PC-3 (cell line): ENCODE results near the gene CTNNA3. TPM values are rescaled to one million over a fixed set of nuclear protein-coding genes. Genes with fewer than 3 reads are reported as not detected.

Source experiments
- ATAC-seq: fragments of 200-7000 bp; cut with Tn5 transposase; 2 replicates; pipeline ENCODE4 v1.9.1; 2020; ENCODE audit warnings: mild to moderate bottlenecking, moderate library complexity
- BruUV-seq: library from RNA; stranded (reverse); fragments of 400-500 nt; replicated peaks from 2 replicates; lab custom pipeline; 2021; lab: Mats Ljungman, UMichigan
- CTCF ChIA-PET: fragments of 300-600 bp; sonication (Branson Sonifier 250); formaldehyde crosslinking; loops from one replicate; lab custom pipeline; 2022; ENCODE audit warnings: antibody characterized with exemption; lab: Charles Lee
- POLR2A ChIA-PET: fragments of 300-600 bp; sonication (Branson Sonifier 250); formaldehyde crosslinking; loops from one replicate; lab custom pipeline; 2022; ENCODE audit warnings: antibody characterized with exemption; ENCODE audit not compliant: unreplicated experiment; lab: Charles Lee
- DNase-seq: peaks from one replicate; pipeline ENCODE4 v3.0.0-alpha.2; 2015
- H2AFZ ChIP-seq: fragments of 300-600 bp; sonication (generic); 2 replicates; pipeline ENCODE4 v1.6.0; 2016; ENCODE audit warnings: antibody characterized with exemption, low read length
- H3F3A ChIP-seq: fragments of 300-600 bp; sonication (generic); one replicate; pipeline ENCODE4 v1.6.0; 2017; ENCODE audit warnings: antibody characterized with exemption, low read length, control low read depth, mild to moderate bottlenecking; ENCODE audit not compliant: unreplicated experiment
- H3K27ac ChIP-seq: fragments of 300-600 bp; sonication (generic); 2 replicates; pipeline ENCODE4 v1.5.1; 2016; ENCODE audit warnings: mild to moderate bottlenecking, low read length
- H3K27me3 ChIP-seq: fragments of 300-600 bp; sonication (generic); 2 replicates; pipeline ENCODE4 v1.6.1; 2016; ENCODE audit warnings: low read length, mixed read lengths
- H3K36me3 ChIP-seq: fragments of 300-600 bp; sonication (generic); 2 replicates; pipeline ENCODE4 v1.6.1; 2016; ENCODE audit warnings: low read depth, mixed run types, low read length, mixed read lengths
- H3K4me1 ChIP-seq: fragments of 300-600 bp; sonication (generic); 2 replicates; pipeline ENCODE4 v1.5.1; 2016; ENCODE audit warnings: low read length; ENCODE audit not compliant: insufficient read depth
- H3K4me2 ChIP-seq: fragments of 300-600 bp; sonication (generic); 2 replicates; pipeline ENCODE4 v1.6.0; 2016; ENCODE audit warnings: low read length
- H3K4me3 ChIP-seq: fragments of 300-600 bp; sonication (generic); 2 replicates; pipeline ENCODE4 v1.5.1; 2016; ENCODE audit warnings: mild to moderate bottlenecking, low read length, mixed read lengths
- H3K79me2 ChIP-seq: fragments of 300-600 bp; sonication (generic); 2 replicates; pipeline ENCODE4 v1.6.1; 2017; ENCODE audit warnings: low read length, mixed read lengths
- H3K9ac ChIP-seq: fragments of 300-600 bp; sonication (generic); 2 replicates; pipeline ENCODE4 v1.6.0; 2016; ENCODE audit warnings: mild to moderate bottlenecking, low read length
- H3K9me2 ChIP-seq: fragments of 300-600 bp; sonication (generic); replicated peaks from 2 replicates; pipeline ENCODE4 v1.6.1; 2016; ENCODE audit warnings: mixed run types, low read length, mixed read lengths
- H3K9me3 ChIP-seq: fragments of 300-600 bp; sonication (generic); 2 replicates; pipeline ENCODE4 v1.6.1; 2016; ENCODE audit warnings: low read length, mixed read lengths
- H4K20me1 ChIP-seq: fragments of 300-600 bp; sonication (generic); 2 replicates; pipeline ENCODE4 v1.6.1; 2016; ENCODE audit warnings: low read length, mixed read lengths
- CTCF ChIP-seq: fragments of 300-600 bp; sonication (generic); conservative IDR thresholded peaks from 2 replicates; pipeline ENCODE4 v1.5.1; 2017; ENCODE audit warnings: antibody characterized with exemption, low read depth, mild to moderate bottlenecking, low read length
- EZH2 ChIP-seq: fragments of 300-600 bp; sonication (generic); IDR thresholded peaks from one replicate; pipeline ENCODE4 v1.6.1; 2017; ENCODE audit warnings: antibody characterized with exemption, mild to moderate bottlenecking, low read length; ENCODE audit not compliant: unreplicated experiment
- EZH2phosphoT487 ChIP-seq: fragments of 300-600 bp; sonication (generic); IDR thresholded peaks from 2 replicates; pipeline ENCODE4 v1.6.1; 2018; ENCODE audit warnings: mild to moderate bottlenecking, antibody characterized with exemption, low read length, borderline replicate concordance
- intact Hi-C: fragments of 100-400 bp; cut with micrococcal nuclease; formaldehyde crosslinking; loops from 2 replicates; pipeline ENCODE4 v1.9.0; 2023
- total RNA-seq: library from RNA; depleted of rRNA; stranded (reverse); fragments of >200 nt; gene quantifications from 2 replicates; pipeline ENCODE4 v1.2.3, GENCODE V29; 2014

The CTNNA3 gene
- total RNA-seq, 1 experiment from 2014 or later: 1.9 TPM

- Histone ChIP-seq H4K20me1 (no peaks in the 10 kb centered on the region), H3K27ac (no peak overlapping the region), H3K9ac (no peak overlapping the region), H3K36me3 (no peaks in the 10 kb centered on the region), H3K4me3 (no peak overlapping the region), H2AFZ (no peak overlapping the region), H3K79me2 (no peaks in the 10 kb centered on the region), H3K9me3 (peaks cover 10% of the 10 kb centered on the region), H3K9me2 (no peaks in the 10 kb centered on the region), H3K4me2 (no peak overlapping the region), H3K27me3 (0 out of 2 replicates have a peak, but pooled peaks cover 4% of the 10 kb centered on the region), H3F3A (no peaks in the 10 kb centered on the region), H3K4me1 (no peaks in the 10 kb centered on the region)
- ChIA-PET CTCF (interaction anchor here (0.5 kb wide), 1 partner anchor 673 kb away, joined by 4 read pairs; no protein-coding TSS in a partner anchor), POLR2A (interaction anchor here (0.6 kb wide), 1 partner anchor 755 kb away, joined by 3 read pairs; no protein-coding TSS in a partner anchor)
- ATAC-seq (peak; percentile 11), DNase-seq (no peak)
- no peak for TF ChIP-seq EZH2phosphoT487
- BruUV-seq: no TSS peak
- intact Hi-C loops: no loop called here
Observed at GRCh38 chr10:67473850-67474633, 222.0 kb downstream of the CTNNA3 start.

GRCh38 chr10:67471022-67471421 lies 225.0 kb downstream of the CTNNA3 start:
- H3K9me2 ChIP-seq: no peaks in the 10 kb centered on the region
- BruUV-seq: no TSS peak
- H3K4me2 ChIP-seq: peak overlapping the region; percentile 9; the same call in 1 of the 2 replicates
- TF ChIP-seq EZH2 (no peak), CTCF (no peak), EZH2phosphoT487 (no peak)
- ChIA-PET CTCF (interaction anchor here (1.2 kb wide), 1 partner anchor 50 kb away, joined by 4 read pairs; no protein-coding TSS in a partner anchor), POLR2A (no interaction called here)
- H3F3A ChIP-seq: no peaks in the 10 kb centered on the region
- H3K9ac ChIP-seq: no peak overlapping the region
- no peak overlapping the region for H3K27ac ChIP-seq
- no peak for ATAC-seq
- H3K27me3 ChIP-seq: peaks cover 17% of the 10 kb centered on the region
- no peaks in the 10 kb centered on the region for H3K79me2 ChIP-seq
- H3K4me3 ChIP-seq: 0 out of 2 replicates have a peak overlapping the region, but pooled peaks have one; percentile 4
- DNase-seq: no peak
- H4K20me1 ChIP-seq: no peaks in the 10 kb centered on the region
- intact Hi-C loops: no loop called here
- peak overlapping the region; percentile 7 for H2AFZ ChIP-seq
- H3K4me1 ChIP-seq: no peaks in the 10 kb centered on the region
- H3K9me3 ChIP-seq: no peaks in the 10 kb centered on the region
- no peaks in the 10 kb centered on the region for H3K36me3 ChIP-seq

GRCh38 chr10:67464278-67464677 lies 231.7 kb downstream of the CTNNA3 start:
- Histone ChIP-seq H4K20me1 (no peaks in the 10 kb centered on the region), H3K4me2 (no peak overlapping the region), H3K9me3 (no peaks in the 10 kb centered on the region), H3K9ac (no peak overlapping the region), H3K4me3 (no peak overlapping the region), H3K9me2 (no peaks in the 10 kb centered on the region), H3K27ac (no peak overlapping the region), H3K36me3 (no peaks in the 10 kb centered on the region), H3K27me3 (peaks cover 56% of the 10 kb centered on the region), H3F3A (no peaks in the 10 kb centered on the region), H3K79me2 (no peaks in the 10 kb centered on the region), H3K4me1 (no peaks in the 10 kb centered on the region), H2AFZ (no peak overlapping the region)
- intact Hi-C loops: no loop called here
- TF ChIP-seq EZH2phosphoT487 (peak; percentile 5; the same call in 1 of the 2 replicates), EZH2 (no peak)
- POLR2A ChIA-PET: no interaction called here
- ATAC-seq (no peak), DNase-seq (no peak)
- BruUV-seq: no TSS peak
- CTCF ChIA-PET: no interaction called here
